ENCODE results near the gene NECTIN4.

The NECTIN4 gene

DNA sequence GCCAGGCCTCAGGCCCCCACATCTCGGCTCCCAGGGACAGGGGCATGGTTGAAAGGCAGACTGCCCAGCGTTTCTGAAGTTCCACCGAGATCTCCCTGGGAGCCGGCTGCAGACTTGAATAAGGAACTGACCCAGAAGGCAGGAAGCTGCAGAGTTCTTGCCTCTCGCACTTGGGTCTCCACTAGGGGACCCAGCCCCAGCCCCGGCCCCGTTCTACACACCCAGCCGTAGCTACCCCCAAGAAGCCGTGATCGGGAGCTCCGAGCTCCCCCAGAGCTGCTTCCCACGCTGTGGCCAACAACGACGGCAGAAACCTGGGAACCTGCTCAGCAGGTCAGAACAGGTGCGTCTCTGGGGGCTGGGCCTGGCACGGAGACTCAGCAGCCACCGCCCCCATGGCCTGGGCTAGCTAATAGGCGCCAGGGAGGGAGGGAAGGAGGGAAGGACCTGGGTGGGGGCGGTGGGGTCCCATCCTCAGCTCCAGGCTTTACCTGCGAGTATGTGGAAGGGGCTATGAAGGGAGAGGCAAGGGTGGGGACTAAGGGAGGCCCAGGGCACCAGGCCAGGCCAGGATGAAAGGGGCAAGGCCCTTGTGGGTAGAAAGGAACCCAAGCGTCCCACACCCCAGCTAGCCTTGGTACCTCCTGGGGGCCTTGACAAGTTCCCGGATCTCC, at the start of gene NECTIN4:
NECTIN4 (minus strand) TSS at position 308 of the 674 bp plus-strand sequence; CDS start at position 46, 262 bp downstream.
- DNase-seq (ENCODE audit: low spot score): peak; percentile 70
- ChIA-PET POLR2A (ENCODE audit: low non-redundant PET) (interaction anchor here (0.6 to 1.4 kb wide), 2 partner anchors 13 to 44 kb away, joined by 3 read pairs; partner anchors contain the start of gene USF1), CTCF (interaction anchor here (0.5 to 1.7 kb wide), 5 partner anchors 8 to 334 kb away, joined by 3 to 10 read pairs (median 3); no protein-coding TSS in a partner anchor)
- H3K27ac ChIP-seq: no peak within 1 kb of the TSS
- TF ChIP-seq, protein P1, sequence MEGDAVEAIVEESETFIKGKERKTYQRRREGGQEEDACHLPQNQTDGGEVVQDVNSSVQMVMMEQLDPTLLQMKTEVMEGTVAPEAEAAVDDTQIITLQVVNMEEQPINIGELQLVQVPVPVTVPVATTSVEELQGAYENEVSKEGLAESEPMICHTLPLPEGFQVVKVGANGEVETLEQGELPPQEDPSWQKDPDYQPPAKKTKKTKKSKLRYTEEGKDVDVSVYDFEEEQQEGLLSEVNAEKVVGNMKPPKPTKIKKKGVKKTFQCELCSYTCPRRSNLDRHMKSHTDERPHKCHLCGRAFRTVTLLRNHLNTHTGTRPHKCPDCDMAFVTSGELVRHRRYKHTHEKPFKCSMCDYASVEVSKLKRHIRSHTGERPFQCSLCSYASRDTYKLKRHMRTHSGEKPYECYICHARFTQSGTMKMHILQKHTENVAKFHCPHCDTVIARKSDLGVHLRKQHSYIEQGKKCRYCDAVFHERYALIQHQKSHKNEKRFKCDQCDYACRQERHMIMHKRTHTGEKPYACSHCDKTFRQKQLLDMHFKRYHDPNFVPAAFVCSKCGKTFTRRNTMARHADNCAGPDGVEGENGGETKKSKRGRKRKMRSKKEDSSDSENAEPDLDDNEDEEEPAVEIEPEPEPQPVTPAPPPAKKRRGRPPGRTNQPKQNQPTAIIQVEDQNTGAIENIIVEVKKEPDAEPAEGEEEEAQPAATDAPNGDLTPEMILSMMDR (conservative IDR thresholded peaks at IDR 0.05; ENCODE audit: low read depth): no peak

DNA sequence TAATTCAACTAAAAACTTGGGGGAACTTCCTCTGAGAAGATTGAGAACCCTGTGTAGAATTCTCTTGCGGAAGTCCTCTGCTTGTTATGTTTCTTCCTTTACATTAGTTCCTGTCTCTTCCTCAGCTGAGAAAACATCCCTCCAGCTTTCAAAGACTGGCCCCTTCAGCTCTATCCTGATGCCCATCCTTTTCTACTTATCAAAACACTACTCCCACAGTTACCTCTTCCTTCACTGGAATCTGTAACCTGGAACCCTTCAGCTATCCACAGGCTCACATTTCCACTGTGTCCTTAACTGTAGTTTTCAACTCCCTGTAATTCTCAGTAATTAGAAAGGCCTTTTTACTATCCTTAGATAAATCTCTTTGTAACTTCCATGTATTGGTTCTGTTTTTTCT, 49.1 kb upstream of the NECTIN4 start:
- DNase-seq (ENCODE audit: low spot score): no peak

DNA sequence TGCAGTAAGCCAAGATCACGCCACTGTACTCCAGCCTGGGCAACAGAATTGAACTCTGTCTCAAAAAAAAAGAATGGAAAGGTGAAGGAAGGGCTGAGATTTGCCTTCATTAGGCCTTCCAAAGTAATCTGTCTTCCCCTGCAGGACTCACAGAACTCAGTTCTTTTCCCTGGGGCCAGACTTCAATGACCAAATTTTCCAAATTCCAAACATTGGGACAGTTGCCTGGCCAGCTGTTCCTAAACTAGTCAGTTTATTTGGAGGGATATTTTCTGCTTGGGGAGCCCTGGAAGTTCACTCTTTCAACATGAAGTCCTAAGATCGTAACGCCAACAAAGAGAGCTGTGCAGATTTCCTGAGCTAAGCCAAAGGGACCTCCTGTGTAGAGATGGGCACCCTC, 48.5 kb upstream of the NECTIN4 start:
- ChIA-PET CTCF (no interaction called here), POLR2A (ENCODE audit: low non-redundant PET) (no interaction called here)
- no peak overlapping the region for H3K27ac ChIP-seq
- TF ChIP-seq, protein P1 (conservative IDR thresholded peaks at IDR 0.05; ENCODE audit: low read depth): no peak
- DNase-seq (ENCODE audit: low spot score): no peak

More for the DNA sequence above, 49.1 kb upstream of the NECTIN4 start:
- TF ChIP-seq, protein P1 (conservative IDR thresholded peaks at IDR 0.05; ENCODE audit: low read depth): no peak
- ChIA-PET CTCF (interaction anchor here (0.6 kb wide), 1 partner anchor 30 kb away, joined by 3 read pairs; no protein-coding TSS in a partner anchor), POLR2A (ENCODE audit: low non-redundant PET) (no interaction called here)
- no peak overlapping the region for H3K27ac ChIP-seq

DNA sequence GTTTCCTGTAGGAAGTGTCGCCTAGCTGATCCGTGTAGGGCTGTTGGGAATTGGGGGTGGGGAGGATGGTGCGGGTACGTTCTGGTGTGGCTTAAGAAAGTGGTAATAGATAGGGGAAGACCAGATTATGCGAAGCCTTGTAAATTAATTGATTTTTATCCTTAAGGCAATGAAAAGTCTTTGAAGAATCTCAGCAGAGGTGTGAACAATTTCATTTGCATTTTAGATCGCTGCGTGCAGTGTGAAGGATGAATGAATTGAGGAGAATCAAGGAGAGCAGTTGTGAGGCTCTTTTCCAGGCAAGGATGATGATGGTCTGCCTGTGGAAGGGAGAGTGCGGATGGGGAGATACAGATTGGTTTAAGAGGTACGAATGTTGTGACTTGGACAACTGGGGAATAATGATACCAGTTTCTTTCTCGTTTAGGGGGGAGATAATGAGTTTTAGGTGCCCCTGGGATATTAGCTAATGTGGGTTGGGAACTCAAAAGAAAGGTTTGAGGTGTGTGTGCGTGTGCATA, 43.9 kb upstream of the NECTIN4 start:
- peak; percentile 30 for DNase-seq (ENCODE audit: low spot score)
- POLR2A ChIA-PET (ENCODE audit: low non-redundant PET): interaction anchor here (0.6 kb wide), 2 partner anchors 11 to 113 kb away, joined by 3 to 6 read pairs; no protein-coding TSS in a partner anchor
- CTCF ChIA-PET: no interaction called here
- TF ChIP-seq, protein P1 (conservative IDR thresholded peaks at IDR 0.05; ENCODE audit: low read depth): no peak
- H3K27ac ChIP-seq: peak overlapping the region; percentile 98

DNA sequence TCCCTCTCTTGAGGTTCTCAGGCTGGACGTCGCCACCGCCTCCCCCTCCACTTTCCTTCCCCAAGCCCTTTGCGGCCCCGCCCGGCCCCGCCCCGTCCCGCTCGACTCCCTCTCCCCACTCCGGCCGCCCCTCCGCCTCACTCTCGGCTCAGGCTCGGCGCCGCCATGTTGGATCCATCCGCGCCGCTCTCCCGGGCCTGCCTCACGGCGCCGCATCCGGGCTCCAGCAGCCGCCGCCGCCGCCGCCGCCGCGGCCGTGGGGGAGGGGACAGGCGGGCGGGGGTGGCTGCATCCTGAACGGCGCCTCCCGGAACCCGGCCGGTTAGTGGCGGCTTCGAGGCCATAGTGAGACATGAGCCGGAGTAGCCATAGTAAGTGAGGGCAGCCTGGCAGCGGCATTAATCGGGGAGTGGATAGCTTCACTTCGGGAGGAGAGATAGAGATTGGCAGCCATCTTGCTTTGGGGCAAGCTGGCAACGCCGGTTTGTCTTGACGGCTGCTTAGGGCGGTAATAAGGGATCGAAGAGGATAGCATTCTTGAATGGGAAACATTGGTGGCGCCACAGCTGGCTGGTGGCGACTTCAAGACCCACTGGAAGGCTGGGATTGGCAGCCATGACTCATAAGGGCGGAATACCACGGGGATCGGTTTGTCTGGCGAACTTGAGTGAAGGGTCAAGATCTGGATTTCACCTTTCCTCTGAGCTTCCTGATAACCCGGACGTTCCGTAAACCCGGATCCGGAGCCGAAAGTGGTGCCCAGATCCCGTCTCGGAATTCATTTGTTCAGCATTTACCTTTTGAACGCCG, 43.3 kb upstream of the NECTIN4 start, which contains the start of gene DEDD:
DEDD (minus strand) TSS at position 258 of the 810 bp plus-strand sequence. CDS start 8,205 bp downstream, outside the sequence.
- H3K27ac ChIP-seq: peak within 1 kb of the TSS; percentile 98
- POLR2A ChIA-PET (ENCODE audit: low non-redundant PET): interaction anchor here (0.6 kb wide), 2 partner anchors 11 to 112 kb away, joined by 3 to 6 read pairs; no protein-coding TSS in a partner anchor
- CTCF ChIA-PET: no interaction called here
- TF ChIP-seq, protein P1 (conservative IDR thresholded peaks at IDR 0.05; ENCODE audit: low read depth): no peak
- peak; percentile 89 for DNase-seq (ENCODE audit: low spot score)
